Activated naive CD4-positive, alpha-beta T cell treated with Interleukin-2 at 50 U/mL for 16 hours (primary cell): ENCODE measurements around the gene KLHDC9.
"Not testable (repeated sequence)": the region's sequence is repeated elsewhere in the genome, so short reads cannot be mapped to it uniquely, and the experiment has no call there.

Source experiments
- DNase-seq: peaks from one replicate; pipeline ENCODE4 v3.0.0-alpha.2; 2020

KLHDC9 gene

DNA sequence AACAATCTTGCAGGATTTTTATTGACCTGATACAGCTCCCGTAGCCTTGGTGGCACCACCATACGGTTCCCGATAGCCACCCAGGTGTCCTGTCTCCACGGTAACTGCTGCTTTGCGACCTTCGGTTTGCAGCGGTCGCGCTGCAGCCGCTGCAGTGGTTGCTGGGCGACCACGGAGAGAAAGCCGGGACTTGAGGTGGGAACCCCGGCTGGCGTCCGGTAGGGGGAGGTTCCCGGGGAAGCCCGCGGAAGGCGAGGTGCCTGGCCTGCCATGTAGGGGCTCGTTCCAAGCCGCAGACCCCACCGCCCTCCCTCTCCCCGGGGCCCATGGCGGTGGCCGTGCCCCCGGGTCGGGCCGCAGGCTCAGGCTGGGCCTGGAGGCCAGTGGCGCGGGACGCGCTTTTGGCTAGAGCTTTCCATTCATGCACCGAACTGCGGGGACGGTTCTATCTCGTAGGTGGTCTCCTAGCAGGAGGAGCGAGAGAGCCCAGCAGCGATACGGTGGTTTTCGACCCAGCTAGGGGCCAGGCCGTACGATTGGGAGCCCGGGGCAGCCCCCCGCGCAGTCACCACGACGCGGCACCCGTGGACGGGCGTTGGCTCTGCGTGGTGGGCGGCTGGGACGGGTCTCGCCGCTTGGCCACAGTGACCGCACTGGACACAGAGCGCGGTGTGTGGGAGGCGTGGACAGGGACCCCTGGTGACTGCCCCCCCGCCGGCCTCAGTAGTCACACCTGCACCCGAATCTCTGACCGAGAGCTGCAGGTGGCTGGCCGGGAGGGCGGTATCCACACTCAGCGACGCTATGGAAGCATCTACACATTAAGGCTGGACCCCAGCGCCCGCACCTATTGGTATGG, at the start of gene KLHDC9:
TSS of gene KLHDC9 (plus strand) at position 152 of the 859 bp plus-strand sequence. CDS start at position 327, 175 bp downstream.
- DNase-seq, result peak; percentile 67

DNA sequence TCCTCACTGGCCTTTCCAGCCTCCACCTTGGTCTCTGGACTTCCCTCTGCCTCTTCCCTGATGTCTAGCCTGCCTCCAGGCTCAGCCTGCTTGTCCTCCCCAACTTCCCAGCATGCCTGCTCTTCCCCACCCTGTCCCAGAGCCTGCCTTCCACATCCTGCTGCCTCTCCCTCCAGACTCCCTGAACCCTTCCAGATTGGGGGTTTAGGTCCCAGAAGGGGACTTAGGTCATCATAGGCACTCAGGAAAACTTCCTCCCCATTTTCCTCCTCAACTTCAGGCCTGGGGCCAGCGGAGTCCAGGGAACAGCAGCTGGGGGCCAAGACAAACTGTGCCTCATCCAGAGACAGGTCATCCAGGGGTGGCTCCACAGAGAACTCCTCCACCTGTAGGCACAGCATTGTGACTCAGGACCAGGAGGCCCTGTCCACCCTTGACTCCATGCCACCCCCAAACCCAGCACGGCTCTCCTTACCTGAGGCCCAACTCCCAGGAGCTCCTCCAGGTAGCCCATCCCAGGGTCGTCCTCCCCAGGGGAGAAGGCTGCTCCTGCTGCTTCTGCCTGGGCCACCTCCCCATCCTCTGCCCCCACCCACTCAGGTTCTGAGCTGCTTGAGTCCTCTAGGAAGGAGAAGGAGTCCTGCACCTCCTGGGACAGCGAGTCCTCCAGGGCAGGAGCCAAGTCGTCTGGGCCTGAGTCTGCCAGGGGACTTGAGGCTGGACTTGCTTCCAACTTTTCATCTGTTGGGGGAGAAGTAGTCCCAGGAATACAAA, 49.0 kb upstream of the KLHDC9 start:
- no peak for DNase-seq

GRCh38 chr1:161051219-161051618, 46.9 kb upstream of the KLHDC9 start:
- no peak for DNase-seq

DNA sequence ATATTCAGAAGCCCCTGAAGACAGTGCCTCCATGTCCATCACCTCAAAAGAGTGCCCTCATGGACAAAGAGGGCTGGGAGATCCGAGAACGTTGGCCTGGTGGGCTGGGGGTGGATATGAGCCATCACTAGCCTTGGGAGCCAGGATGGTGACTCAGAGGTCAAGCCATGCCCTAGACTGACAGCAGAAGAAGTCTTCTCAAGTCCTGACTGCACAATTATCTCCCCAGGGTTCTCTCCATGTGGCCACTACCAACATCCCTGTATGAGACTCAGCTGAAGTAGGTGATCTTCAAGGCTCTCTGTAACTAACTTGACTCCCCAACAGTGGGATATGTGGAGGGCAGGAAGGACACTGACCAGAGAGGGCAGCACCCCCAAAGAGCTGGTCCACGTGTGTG, 45.3 kb upstream of the KLHDC9 start:
- DNase-seq, result no peak

GRCh38 chr1:161054232-161054631, 43.9 kb upstream of the KLHDC9 start:
- DNase-seq, result no peak

DNA sequence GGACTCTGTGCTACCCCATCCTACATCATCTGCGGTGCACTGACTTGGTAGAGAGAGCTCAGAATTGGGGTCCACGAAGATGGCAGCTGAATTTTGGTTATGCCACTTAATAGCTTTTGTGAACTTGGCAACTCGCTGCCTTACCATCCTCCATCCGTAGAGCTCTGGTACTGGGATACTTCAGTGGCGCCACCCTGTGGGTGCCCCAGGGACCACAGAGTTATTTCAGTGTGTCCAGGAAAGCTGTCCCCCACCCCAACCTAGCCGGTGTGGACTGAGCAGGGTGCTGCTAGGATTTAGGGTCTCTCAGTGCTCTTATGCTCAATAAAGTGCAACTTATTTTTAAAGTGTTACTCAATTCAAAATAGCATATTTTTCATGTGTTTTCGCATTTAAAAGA, 43.4 kb upstream of the KLHDC9 start:
- DNase-seq, result no peak

- no peak for DNase-seq
These were observed 38.9 kb upstream of the KLHDC9 start for GRCh38 chr1:161059293-161059692.

- no peak for DNase-seq
These were observed 36.7 kb upstream of the KLHDC9 start for GRCh38 chr1:161061419-161061818.

- DNase-seq, result not testable (repeated sequence)
These were observed 34.2 kb upstream of the KLHDC9 start for GRCh38 chr1:161063936-161064335.

DNA sequence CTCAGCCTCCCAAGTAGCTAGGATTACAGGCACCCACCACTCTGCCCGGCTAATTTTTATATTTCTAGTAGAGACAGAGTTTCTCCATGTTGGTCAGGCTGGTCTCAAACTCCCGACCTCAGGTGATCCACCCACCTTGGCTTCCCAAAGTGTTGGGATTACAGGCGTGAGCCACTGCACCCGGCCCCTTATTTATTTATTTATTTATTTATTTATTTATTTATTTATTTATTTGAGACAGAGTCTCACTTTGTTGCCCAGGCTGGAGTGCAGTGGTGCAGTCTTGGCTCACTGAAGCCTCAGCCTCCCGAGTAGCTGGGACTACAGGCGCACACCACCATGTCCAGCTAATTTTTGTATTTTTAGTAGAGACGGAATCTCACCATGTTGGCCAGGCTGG, 32.5 kb upstream of the KLHDC9 start:
- DNase-seq, result not testable (repeated sequence)

- peak; percentile 39 for DNase-seq
These were observed 31.5 kb upstream of the KLHDC9 start for GRCh38 chr1:161066694-161067093.

DNA sequence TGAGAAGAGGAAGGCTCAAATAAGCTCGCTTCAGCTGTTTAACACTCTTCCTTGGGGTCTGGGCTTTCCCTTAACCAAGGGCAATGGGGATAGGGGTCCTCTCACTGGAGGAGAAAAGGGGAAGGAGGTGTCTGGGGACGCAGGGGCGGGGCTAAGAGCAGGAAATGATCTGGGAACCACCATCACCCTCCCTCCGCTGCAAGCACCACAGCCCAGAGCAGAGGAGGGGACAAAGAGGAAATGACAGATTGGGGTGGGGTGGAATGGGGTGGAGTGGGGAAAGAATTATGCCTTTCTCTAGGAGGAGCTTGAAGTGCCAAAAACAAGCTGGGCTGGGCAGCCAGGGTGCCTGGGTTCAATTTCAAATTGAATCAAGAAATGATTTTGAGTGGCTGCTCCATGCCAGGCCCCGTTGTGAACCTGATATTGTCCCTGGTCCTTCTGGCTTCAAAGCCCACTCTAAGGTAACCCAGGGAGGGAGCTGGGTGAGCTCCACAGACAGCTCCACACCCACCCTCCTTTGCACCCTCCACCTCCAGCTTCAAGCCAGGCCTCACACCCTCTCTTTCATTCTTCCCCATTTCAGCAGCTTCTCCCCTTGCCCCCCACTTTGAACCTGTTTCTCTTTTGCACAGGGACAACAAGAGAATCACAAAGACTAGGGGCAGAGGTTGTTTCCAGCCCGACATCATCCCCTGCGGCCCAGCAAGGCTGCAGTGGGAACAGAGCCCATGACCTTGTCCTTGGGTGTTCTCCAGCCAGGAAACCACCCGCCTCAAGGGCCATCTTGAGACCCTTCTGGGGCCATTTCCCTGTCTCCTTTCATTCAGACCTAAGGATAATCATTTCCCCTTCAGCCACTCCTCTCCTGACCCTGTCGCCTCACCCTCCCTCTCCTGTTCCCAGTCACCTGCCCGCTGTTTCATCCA, 29.6 kb upstream of the KLHDC9 start:
- peak; percentile 78 for DNase-seq

DNA sequence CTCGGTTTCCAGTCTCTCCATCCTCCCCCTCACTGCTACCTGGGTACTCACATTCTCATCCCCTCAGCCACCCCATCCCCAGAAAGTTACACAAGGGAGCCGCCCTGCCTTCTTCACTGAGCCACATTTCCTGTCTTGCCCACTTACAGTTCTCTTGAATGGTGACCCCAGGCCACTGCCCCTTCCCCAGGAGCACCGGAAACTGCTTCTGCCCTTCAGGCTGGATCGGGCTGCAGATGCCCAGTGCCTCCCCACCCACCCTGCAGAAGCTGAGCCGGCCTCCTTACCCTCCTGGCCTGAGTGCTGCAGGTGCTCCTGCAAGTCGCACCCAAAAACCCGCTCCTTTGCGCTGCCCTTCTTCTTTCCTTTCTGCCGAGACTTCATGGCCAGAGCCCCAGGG, 28.9 kb upstream of the KLHDC9 start:
- DNase-seq, result peak; percentile 12

- peak; percentile 80 for DNase-seq
These were observed 28.4 kb upstream of the KLHDC9 start, which contains the start of gene ARHGAP30 for GRCh38 chr1:161069731-161070270. ARHGAP30 (minus strand) TSS chr1:161069891; CDS start chr1:161069624, 267 bp downstream.

DNA sequence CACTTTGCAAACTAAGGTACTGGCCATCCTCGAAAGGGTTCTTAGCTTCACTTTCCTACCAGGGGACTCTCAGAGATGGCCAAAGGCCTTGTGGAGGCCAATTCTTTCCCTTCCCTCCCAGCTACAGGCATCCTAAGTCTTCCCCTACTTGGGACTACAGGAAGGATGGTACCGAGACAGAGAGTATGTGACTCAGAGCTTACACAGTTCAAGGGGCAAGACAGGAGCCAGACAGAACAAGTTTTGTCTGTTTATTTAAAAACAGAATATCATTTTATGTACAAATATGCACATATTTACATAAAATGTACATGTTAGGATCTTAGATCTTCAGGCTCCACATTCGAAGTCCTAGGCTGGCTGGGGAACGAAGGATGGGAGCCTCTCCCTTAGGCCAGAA, 27.4 kb upstream of the KLHDC9 start:
- no peak for DNase-seq

DNA sequence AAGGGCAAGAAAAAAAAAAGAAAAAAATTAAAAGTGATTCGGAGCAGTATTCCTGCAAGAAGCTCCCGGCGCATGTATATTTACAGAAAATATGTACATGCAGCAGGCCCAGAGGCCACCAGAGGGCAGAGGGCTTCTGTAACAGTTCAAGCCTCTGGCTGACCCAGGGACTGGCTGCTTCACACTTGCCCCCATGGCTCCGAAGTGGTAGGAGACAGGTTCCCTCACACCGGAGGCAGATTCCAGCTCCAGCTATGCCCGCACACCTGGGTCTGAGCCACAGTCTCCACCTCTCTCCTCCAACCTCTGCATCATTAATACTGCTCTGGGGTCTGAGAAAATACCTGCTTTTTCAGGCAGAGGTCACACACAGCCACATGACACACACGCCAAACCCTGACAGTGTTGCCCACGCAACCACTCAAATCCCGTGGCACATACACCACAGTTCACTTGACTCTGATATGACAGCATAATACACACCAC, 26.2 kb upstream of the KLHDC9 start:
- peak; percentile 46 for DNase-seq

GRCh38 chr1:161072751-161073449, 25.3 kb upstream of the KLHDC9 start:
- no peak for DNase-seq

DNA sequence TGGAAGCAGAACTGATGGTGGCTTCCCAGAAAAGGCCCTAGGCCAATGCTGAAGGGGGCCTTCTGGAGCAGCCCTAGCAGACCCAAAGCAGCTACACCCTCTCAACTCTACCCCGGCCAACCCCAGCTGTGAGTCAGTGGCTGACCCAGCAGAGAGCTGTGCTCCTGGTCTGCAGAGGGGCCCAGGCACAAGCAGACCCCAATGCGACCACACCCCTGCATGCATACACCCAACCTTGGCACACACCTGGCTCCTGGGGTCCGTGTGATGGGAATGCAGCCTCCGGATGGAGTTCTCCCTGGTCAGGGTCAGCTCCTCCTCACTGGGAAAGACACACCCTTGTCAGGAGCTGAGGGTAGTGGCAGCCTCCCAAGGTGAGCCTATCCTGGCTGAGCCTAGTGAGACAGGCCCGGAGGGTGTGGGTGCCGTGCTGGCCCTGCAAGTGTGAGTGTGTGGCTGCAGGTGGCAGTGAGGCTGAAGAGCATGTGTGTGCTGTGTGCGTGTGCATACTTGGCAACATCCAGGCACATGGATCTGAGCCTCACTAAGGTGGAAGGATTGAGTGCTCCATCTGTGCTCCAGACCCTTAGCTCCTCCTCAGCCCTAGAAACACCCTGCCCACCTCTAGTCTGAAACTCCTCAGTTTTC, 24.6 kb upstream of the KLHDC9 start:
- DNase-seq, result no peak

GRCh38 chr1:161074676-161075368, 23.3 kb upstream of the KLHDC9 start:
- no peak for DNase-seq

DNA sequence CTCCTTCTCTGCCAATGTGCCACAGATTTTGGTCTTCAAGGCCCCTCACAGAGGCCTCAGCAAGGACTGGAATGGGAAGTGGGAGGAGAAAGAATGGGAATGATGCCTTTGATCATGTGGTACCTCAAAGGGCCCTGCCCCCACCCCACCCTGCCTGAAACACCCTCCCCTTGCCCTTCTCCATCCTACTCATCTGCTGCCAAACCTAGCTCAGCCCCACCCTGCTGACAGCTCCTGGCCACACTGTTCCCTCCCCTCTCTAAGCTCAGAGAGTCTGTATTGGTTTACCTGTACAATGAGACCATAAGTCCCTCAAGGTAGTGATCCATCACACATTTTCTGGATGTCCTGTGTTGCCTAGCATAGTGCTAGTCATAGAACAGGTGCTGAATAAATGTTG, 21.8 kb upstream of the KLHDC9 start:
- no peak for DNase-seq
